PC-9 (cell line): ENCODE results near the gene RIMBP2. TPM values are rescaled to one million over a fixed set of nuclear protein-coding genes. Genes with fewer than 3 reads are reported as not detected.

Experiments used
- BruUV-seq: library from RNA; stranded (reverse); fragments of 400-500 nt; replicated peaks from 2 replicates; lab custom pipeline; 2021; lab: Mats Ljungman, UMichigan
- CTCF ChIA-PET: fragments of 300-600 bp; sonication (Branson Sonifier 250); formaldehyde crosslinking; loops from one replicate; lab custom pipeline; 2022; ENCODE audit warnings: antibody characterized with exemption; lab: Charles Lee
- POLR2A ChIA-PET: fragments of 300-600 bp; sonication (Branson Sonifier 250); formaldehyde crosslinking; loops from one replicate; lab custom pipeline; 2022; ENCODE audit warnings: antibody characterized with exemption; ENCODE audit not compliant: unreplicated experiment; lab: Charles Lee
- DNase-seq, 2 experiments: peaks; one replicate each; pipeline versions ENCODE4 v3.0.0 to v3.0.0-alpha.2; 2015 to 2022; ENCODE audit warnings: mixed read lengths in 1 of 2
- H2AFZ ChIP-seq: fragments of 200-600 bp; sonication (generic); 2 replicates; pipeline ENCODE4 v1.8.1; 2017; ENCODE audit warnings: antibody characterized with exemption
- H3F3A ChIP-seq: fragments of 200-600 bp; sonication (generic); 2 replicates; pipeline ENCODE4 v1.8.1; 2017; ENCODE audit warnings: antibody characterized with exemption, mild to moderate bottlenecking, low read depth; ENCODE audit not compliant: insufficient read depth
- H3K27ac ChIP-seq: fragments of 200-600 bp; sonication (generic); 2 replicates; pipeline ENCODE4 v1.6.1; 2016; ENCODE audit warnings: mixed run types
- H3K27me3 ChIP-seq: fragments of 200-600 bp; sonication (generic); 2 replicates; pipeline ENCODE4 v1.6.1; 2016; ENCODE audit warnings: low read depth, mixed run types; ENCODE audit not compliant: insufficient read depth
- H3K36me3 ChIP-seq: fragments of 200-600 bp; sonication (generic); 2 replicates; pipeline ENCODE4 v1.6.1; 2016; ENCODE audit warnings: low read depth, mixed run types
- H3K4me1 ChIP-seq: fragments of 200-600 bp; sonication (generic); replicated peaks from 2 replicates; pipeline ENCODE4 v1.6.1; 2016; ENCODE audit warnings: mixed run types; ENCODE audit not compliant: insufficient read depth
- H3K4me2 ChIP-seq: fragments of 200-600 bp; sonication (generic); 2 replicates; pipeline ENCODE4 v1.6.1; 2017; ENCODE audit warnings: mixed run types
- H3K4me3 ChIP-seq: fragments of 200-600 bp; sonication (generic); 2 replicates; pipeline ENCODE4 v1.6.1; 2016; ENCODE audit warnings: mixed run types
- H3K79me2 ChIP-seq: fragments of 200-600 bp; sonication (generic); 2 replicates; pipeline ENCODE4 v1.6.1; 2017; ENCODE audit warnings: low read depth, mixed run types
- H3K9me2 ChIP-seq: fragments of 200-600 bp; sonication (generic); 2 replicates; pipeline ENCODE4 v1.8.1; 2017; ENCODE audit warnings: mild to moderate bottlenecking; ENCODE audit not compliant: insufficient read depth
- H3K9me3 ChIP-seq: fragments of 200-600 bp; sonication (generic); 2 replicates; pipeline ENCODE4 v1.8.1; 2016; ENCODE audit warnings: low read depth; ENCODE audit not compliant: insufficient read depth
- H4K20me1 ChIP-seq: fragments of 200-600 bp; sonication (generic); 2 replicates; pipeline ENCODE4 v1.8.1; 2017; ENCODE audit not compliant: insufficient read depth
- EZH2 ChIP-seq: fragments of 200-600 bp; sonication (generic); IDR thresholded peaks from 2 replicates; pipeline ENCODE4 v1.8.0; 2017; ENCODE audit warnings: antibody characterized with exemption, low read depth
- intact Hi-C: fragments of 100-400 bp; cut with micrococcal nuclease; formaldehyde crosslinking; loops from one replicate; pipeline ENCODE4 v1.10.0; 2022; ENCODE audit not compliant: unreplicated experiment
- total RNA-seq: library from RNA; stranded (reverse); gene quantifications from 2 replicates; pipeline ENCODE4 v1.2.3, GENCODE V29; 2021
- TF ChIP-seq, protein P1 (sequence below): fragments of 200-600 bp; sonication (generic); conservative IDR thresholded peaks from 2 replicates; pipeline ENCODE4 v1.6.1; 2017; ENCODE audit warnings: mixed run types, antibody characterized with exemption, mild to moderate bottlenecking, moderate library complexity

The RIMBP2 gene
- total RNA-seq, 1 experiment from 2014 or later, result not detected

DNA sequence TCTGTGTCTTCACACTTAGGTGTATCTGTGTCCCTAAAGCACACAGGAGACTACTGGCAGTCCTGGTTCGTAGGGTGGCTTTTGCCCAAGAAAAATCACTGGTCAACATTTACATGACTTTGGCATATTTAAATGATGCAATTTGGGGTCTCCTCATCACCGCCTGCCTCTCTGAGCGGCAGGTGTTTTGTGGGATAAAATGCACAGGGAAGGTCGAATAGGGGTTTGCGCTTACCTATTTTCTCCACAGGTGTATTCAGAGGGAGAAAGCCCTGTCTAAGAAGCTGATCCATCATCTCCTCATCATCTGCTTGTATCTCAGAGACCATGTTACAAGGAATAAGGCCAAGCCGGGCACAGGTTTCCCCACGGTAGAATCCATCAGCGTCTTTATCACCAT lies 303.7 kb downstream of the RIMBP2 start:
- ChIA-PET POLR2A (no interaction called here), CTCF (no interaction called here)
- H3K27ac ChIP-seq, result no peak overlapping the region
- no peaks in the 10 kb centered on the region for H3K9me2 ChIP-seq
- H3K4me3 ChIP-seq, result no peak overlapping the region
- no peaks in the 10 kb centered on the region for H3K4me1 ChIP-seq
- no peaks in the 10 kb centered on the region for H3F3A ChIP-seq
- TF ChIP-seq, protein P1, sequence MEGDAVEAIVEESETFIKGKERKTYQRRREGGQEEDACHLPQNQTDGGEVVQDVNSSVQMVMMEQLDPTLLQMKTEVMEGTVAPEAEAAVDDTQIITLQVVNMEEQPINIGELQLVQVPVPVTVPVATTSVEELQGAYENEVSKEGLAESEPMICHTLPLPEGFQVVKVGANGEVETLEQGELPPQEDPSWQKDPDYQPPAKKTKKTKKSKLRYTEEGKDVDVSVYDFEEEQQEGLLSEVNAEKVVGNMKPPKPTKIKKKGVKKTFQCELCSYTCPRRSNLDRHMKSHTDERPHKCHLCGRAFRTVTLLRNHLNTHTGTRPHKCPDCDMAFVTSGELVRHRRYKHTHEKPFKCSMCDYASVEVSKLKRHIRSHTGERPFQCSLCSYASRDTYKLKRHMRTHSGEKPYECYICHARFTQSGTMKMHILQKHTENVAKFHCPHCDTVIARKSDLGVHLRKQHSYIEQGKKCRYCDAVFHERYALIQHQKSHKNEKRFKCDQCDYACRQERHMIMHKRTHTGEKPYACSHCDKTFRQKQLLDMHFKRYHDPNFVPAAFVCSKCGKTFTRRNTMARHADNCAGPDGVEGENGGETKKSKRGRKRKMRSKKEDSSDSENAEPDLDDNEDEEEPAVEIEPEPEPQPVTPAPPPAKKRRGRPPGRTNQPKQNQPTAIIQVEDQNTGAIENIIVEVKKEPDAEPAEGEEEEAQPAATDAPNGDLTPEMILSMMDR, result no peak
- no peak for TF ChIP-seq EZH2
- H3K79me2 ChIP-seq, result no peaks in the 10 kb centered on the region
- no peaks in the 10 kb centered on the region for H3K9me3 ChIP-seq
- DNase-seq, result no peak
- intact Hi-C loops, result no loop called here
- no TSS peak for BruUV-seq
- H4K20me1 ChIP-seq, result no peaks in the 10 kb centered on the region
- H3K27me3 ChIP-seq, result peaks cover 55% of the 10 kb centered on the region
- no peak overlapping the region for H3K4me2 ChIP-seq
- no peaks in the 10 kb centered on the region for H3K36me3 ChIP-seq
- no peak overlapping the region for H2AFZ ChIP-seq

DNA sequence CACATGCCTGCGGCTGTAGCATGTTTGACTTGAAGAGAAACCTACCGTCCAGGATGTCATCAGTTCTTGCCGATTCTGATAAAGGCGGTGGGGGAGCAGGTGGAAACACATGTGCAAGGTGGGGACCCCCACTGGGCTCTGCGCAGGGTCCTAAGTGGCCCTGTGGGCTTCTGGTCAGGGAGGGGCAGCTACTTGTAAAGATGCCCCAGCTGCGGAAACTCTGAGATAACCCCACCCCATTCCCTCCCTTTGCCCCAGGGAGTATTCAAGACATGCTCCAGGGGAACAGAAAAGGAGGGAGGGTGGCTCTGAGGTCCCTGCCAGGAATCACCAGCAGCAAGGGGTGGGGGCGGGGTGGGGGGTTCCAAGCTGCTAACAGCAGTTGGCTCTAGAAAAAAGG lies 310.8 kb downstream of the RIMBP2 start:
- no peaks in the 10 kb centered on the region for H3K9me3 ChIP-seq
- no peak overlapping the region for H3K4me3 ChIP-seq
- H3K4me2 ChIP-seq, result no peak overlapping the region
- no peak overlapping the region for H3K27ac ChIP-seq
- H3K4me1 ChIP-seq, result no peaks in the 10 kb centered on the region
- no peak for TF ChIP-seq EZH2
- TF ChIP-seq, protein P1, result no peak
- no peak overlapping the region for H2AFZ ChIP-seq
- H4K20me1 ChIP-seq, result no peaks in the 10 kb centered on the region
- H3K36me3 ChIP-seq, result no peaks in the 10 kb centered on the region
- ChIA-PET POLR2A (no interaction called here), CTCF (no interaction called here)
- DNase-seq, result no peak
- no TSS peak for BruUV-seq
- H3F3A ChIP-seq, result no peaks in the 10 kb centered on the region
- no peaks in the 10 kb centered on the region for H3K9me2 ChIP-seq
- intact Hi-C loops, result no loop called here
- H3K79me2 ChIP-seq, result no peaks in the 10 kb centered on the region
- H3K27me3 ChIP-seq, result peaks cover 88% of the 10 kb centered on the region

DNA sequence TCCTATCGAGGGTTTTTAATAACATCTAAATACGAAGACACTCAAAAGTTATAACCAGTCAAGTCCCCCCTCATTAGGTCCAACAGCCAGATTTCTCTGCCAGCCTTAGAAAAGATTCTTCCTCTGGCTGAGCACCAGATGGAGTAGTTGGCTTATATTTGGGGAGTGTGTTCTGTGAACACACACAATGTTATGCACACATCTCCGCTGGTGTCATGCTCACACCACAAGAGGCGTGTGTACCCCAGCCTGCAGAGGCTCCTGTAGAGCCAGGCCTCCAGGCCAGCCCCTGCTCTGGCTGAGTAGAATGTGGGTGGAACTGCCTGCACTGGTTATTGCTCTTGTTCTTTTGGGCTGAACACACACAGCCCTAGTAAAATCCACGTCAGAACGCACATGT lies 314.4 kb downstream of the RIMBP2 start:
- Histone ChIP-seq H3K36me3 (no peaks in the 10 kb centered on the region), H4K20me1 (no peaks in the 10 kb centered on the region), H3K4me3 (no peak overlapping the region), H3F3A (no peaks in the 10 kb centered on the region), H3K9me3 (no peaks in the 10 kb centered on the region), H3K27ac (no peak overlapping the region), H3K9me2 (no peaks in the 10 kb centered on the region), H3K4me1 (no peaks in the 10 kb centered on the region), H2AFZ (no peak overlapping the region), H3K79me2 (no peaks in the 10 kb centered on the region), H3K4me2 (no peak overlapping the region), H3K27me3 (peaks cover 72% of the 10 kb centered on the region)
- ChIA-PET CTCF (no interaction called here), POLR2A (no interaction called here)
- no peak for DNase-seq
- BruUV-seq, result no TSS peak
- intact Hi-C loops, result no loop called here
- TF ChIP-seq, protein P1, result no peak; the same call in 1 of the 2 replicates
- no peak for TF ChIP-seq EZH2
